ENCODE measurements around the gene PHLDB2.
A peak's percentile ranks its signal among the peaks of the same experiment; 100 is the strongest.

The PHLDB2 gene

DNA sequence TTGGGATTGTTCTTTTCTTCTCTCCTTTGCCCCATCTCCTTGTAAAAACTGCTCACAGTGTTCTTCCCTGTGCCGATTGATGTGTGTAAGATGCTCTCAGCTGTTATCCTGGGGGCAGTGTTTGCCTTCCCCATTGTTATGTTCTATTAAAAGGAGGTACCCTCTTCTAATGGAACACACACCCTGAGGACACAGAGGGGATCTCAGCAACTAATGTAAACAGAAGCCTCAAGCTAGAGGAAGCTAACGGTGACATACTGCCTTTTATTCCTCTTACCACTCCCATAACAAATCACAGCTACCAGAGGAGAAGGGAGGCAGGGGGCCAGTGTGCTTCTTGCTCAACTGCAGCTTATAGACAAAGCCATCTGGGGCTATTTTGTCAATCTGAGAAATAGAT, 141.9 kb downstream of the PHLDB2 start:
- DNase-seq, result no peak

DNA sequence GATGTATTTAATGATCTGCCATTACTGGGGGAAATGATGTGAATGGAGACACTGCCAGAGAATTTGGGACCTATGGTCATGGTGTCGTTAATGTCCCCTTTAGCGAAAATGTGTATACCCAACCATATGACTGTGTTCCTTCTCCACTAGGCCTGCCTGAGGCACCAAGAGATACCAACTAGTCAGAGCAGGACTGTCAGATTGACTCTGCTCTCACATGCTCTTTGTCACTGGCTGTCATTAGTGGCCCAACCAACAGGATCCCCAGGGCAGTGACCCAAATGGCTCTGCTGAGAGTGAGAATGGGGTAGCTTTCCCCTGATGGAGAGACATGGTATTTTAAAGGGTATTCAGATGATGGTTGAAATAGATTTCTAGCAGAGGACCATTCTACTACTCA, 142.5 kb downstream of the PHLDB2 start:
- DNase-seq, result no peak

DNA sequence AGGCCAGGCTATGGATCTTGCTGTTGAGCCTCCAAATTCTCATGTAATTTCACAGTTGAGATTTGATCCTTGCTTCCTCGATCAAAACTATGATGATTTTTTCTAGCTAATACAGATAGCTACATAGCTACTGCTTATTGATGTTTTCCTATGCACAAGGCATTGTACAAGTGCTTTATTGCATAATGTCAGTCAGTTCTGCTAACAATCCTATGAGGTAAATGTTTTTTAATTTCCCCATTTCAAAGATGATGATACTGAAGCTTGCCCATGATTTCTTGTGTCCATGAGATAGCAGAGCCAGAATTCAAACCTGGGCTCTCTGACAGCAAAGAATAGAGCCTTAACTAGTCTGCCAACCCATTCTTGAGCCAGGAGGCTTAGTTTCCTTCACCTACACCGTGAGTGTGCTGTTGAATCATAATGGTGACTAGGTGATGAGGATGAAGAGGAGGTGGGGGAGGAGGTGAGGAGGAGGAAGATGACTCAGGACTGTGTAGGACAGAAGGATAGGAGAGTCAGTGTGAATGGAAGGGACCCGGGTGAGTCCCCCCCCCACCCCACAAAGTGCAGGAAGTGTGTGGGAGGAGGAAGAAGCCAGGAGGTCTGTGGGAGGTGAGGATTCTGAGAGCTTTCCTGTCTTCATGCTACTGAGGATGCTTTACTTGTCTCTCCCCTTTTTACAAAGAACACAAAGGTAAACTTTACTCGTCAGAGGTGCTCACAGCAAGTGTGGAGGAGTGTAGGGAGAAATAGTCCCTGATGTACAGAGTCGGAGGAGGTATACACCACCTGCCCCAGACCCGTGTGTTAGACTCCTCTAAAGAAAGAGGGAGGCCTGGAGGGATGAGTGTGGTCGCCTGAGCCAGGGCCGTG, 143.3 kb downstream of the PHLDB2 start:
- no peak for DNase-seq

DNA sequence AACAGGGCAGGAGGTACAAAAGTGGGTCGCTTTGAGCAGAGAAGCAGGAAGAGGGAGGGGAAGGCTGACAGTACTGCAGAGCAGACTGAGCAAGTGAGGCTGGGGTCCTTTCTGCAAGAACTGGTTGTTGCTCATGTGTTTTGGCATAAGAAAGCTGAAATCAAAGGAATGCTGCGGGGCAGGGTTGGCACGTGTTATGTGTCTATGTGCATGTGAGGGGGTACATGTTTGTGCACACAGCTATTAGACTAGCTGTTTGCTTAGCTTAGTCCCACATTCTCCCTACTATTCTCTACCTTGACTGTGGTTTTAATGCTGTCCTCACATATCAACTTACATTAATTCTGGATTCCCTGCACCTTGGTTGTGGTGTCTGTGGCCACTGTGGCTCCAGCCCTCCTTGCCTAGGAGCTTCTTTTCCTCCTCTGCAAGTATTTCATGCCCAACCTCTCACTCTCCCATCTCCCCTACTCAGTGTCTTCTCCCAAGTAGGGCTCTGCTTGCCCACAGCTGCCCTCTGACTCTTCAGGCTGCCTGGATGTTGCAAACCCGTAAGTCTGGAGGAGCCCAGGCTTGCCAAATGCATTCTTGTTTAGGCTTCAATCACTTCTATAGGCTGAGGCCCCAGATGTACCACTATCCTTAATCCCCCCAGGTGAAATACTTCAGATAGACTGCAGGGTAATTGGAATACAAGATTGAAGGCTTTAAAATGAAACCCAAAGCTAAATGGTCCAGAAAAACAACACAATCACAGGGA, 144.4 kb downstream of the PHLDB2 start:
- DNase-seq, result no peak

DNA sequence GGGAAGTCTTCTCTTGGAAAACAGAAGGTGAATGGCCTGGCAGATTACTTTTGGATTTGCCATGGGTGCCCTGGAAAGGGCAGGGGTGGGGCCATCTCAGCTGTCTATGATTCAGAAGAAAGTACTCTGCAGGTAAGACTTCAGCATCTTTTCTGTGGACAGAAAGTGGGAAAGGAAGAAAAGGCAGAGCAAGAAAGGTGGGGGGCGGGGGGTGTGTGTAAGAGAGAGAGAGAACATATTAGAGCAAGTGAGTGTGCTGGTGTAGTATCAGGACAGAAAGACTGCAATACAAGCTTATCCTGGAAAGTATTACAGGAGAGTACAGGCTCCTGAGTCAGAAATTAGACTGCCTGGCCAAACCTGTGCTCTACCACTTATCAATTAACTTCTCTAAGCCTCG, 145.1 kb downstream of the PHLDB2 start:
- DNase-seq, result no peak

DNA sequence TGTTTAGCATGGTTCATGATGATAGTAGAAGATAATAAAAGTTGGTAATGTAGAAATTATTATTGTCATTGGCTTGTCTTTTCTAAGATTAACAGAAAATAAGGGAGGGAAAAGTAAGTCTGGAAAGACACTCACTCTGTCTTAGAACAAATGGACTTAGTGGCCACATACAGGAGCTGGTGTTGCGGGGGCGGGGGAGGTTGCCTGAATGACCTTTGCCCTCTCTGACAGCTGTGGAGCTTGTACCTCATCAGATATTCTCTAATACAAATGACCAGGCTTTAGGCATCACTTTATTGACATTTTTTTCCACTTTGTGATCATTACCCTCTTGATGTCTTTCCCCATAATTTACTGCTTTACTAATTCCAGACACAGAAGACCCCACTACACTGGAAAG, 145.6 kb downstream of the PHLDB2 start:
- DNase-seq, result no peak

DNA sequence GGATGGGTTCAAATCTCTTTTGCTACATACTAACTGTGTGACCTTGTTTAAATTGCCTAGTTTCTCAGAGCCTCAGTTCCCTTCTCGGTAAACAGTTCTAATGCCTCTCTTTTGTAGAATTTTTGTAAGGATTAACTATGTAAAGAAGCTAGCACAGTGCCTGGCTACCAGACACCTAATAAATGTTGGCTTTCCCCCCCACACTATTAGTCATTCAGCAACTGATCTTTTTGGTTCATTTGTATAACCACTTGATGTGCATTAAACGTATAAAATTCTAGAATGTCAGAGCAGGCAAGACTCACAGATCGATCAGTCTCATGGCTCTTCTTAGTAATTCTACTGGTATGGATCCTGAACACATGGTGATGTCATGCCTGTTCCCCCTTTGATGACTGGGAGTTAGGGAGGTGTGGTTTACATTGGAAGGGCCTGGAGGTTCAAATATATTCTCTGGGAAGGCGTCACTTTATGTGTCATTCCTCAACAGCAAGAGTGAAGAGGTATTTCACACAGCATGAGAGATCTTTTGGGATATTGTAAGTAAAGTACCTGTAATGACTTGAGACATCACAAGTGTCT, 146.1 kb downstream of the PHLDB2 start:
- peak; percentile 37 for DNase-seq

DNA sequence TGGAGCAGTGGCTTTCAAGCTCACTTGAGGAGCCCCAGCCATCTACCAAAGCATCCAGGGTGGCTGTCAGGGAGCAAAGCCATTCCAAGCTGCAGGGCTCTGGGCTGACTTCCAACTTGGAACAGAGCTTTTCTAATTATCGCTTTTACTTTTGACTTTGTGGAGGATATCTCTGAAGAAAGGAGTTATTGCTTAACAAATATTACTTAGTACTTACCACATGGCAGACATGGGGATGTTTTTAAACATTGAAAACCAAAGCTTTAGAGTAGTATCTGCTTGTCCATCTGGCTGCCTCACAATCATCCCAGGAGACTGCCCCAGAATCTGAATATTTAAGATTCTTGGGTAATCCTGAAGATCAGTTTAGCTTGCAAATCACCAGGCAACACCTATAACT, 148.6 kb downstream of the PHLDB2 start:
- DNase-seq, result no peak

DNA sequence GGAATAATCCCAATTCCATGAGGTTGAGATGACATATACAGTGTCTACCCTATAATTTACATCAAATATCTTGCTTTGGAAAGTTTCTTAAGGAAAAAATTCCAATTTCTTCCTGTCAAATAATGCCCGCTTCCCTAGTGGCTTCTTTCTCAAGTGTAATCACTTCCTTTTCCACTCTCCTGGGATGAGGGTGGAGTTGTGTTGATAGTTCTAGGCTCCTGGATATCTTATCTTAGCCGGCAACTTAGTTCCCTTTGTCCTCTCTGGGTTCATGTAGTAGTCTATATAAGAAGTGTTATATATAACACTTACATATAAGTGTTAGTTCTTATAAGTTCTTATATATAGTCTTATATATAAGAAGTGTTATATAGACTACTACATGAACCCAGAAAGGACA, 150.6 kb downstream of the PHLDB2 start:
- DNase-seq, result no peak

DNA sequence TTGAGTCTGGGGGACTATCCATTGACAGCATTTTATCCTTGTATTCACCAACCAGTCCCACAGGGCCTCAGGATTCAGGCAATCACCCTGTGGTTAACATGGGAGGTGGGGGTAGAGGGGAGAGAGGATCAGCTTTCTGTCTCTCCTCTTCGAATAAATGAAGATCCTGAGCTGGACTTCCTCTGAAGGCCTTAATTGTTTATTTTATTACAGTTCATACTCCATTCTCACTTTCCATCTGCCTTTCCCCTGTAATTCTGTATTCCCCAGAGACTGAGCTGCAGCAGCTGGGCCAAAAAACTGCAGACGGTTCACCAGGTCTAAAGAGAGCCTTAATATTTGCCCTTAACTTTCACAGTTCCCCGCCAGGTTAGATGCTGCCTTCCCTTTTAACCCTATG, 151.6 kb downstream of the PHLDB2 start:
- DNase-seq, result no peak

DNA sequence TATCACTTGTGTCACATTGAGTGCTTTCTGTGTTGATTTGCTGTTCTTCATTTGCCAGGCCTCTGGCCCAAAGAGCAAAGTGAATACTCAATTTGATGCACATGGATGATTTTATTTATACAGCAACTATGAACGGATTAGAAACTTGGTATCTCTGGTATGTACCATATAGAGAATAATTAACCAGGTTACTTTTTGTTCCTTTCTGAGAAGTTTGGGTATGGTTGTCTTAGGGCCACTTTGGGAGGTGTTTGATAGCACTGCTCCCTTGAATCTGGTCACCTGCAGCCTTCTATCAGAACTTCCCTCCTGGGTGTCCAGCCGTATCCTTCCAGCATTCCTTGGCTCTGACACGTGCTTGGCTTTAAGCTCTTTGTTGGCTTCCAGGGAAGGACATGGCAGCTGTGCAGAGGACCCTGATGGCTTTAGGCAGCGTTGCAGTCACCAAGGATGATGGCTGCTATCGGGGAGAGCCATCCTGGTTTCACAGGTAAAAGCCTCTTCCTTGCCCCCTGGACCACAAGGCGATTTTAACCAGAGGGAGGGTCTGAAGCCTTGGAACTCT, 152.4 kb downstream of the PHLDB2 start:
- no peak for DNase-seq

DNA sequence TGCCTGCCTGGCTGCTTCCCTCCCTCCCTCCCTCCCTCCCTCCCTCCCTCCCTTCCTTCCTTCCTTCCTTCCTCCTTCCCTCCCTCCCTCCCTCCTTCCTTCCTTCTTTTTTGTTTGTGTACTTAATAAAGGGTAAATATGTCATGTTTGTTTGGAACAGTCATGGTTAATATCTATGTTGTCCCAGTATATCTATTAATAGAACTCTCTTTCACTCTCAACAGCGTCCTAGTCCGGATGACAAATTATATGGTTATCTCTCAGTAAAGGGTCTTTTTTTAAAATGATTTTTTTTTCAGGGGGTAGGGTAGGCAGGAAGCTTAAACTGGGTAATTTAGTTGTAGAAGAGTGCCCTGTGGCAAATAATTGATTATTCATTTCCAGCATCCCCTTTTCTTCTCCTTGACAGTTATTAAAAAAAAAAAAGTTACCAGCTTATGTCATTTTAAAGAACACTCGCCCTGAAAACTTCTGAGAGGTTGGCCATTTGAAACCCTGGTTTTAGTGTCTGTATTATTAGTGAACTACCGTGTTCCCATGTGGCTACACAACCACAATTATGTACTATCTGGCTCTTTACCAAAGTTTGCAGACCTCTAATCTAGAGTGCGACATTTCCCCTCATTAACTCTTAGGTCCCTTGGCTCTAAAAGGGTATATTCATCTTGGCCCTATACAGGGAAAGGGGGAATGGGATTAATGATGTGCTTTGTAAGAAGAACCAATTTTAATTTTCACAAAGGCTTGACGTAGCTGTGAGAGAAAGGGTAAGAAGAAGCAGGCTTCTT, 153.3 kb downstream of the PHLDB2 start:
- no peak for DNase-seq

DNA sequence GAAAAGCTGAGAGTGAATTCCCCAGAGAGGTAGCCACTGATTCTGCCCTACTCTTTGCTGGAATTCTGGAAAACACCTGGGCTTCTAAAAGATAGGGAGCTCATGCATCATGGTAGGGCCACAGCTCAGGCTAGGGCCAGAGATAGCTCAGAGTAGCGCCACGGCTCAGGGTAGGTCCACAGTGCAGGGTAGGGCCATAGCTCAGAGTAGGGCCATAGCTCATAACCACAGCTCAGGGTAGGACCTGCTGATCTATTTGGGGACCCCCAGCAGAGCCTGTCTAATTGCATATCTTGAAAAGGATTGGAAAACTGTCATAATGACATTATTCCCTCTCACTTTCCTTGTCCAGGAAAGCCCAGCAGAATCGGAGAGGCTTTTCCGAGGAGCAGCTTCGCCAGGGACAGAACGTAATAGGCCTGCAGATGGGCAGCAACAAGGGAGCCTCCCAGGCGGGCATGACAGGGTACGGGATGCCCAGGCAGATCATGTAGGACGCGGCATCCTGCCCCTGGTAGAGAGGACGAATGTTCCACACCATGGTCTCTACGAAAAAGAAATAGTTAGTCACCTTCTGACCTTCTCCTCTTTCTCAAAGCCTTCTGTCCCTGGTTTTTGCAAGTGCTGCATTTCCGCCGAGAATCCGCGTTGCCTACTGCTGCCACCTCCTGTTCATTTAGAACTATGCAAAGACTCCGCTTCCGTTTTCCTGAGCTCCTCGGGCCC, 154.2 kb downstream of the PHLDB2 start:
- DNase-seq, result peak; percentile 78

DNA sequence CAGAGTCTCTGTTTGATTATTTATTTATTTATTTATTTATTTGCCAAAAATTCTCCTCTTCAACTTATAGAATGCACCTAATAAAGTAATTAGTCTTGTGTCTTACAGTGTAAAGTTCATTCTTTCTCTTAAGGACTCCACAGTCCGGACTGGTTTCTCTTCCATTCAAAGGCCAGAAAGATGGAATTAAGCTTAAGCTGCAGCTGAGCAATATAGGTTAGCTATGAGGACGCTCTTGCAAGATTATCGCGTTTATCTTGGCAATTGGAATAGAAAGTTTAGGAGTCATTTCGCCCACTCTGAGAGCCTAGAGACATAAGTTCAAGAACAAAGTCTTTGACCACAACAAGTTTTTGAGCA, 154.7 kb downstream of the PHLDB2 start:
- no peak for DNase-seq

DNA sequence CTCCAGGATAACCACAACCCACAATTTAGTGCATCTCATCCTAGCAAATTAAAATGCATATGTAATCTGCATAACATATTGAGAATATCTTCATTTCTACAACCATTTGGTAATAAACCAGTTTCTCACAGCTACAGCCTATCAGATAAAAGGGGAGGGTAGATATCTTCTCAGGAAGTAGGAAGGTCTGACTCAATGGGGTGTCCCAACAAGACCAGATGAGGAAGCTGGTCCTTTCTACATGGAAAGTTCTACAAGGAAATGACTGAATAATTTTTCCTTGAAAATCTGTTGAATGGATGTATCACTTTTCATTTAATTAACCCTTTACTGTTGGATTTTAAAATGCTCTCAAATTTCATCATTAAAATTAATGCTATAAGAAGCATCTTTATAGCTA, 158.0 kb downstream of the PHLDB2 start:
- DNase-seq, result no peak

DNA sequence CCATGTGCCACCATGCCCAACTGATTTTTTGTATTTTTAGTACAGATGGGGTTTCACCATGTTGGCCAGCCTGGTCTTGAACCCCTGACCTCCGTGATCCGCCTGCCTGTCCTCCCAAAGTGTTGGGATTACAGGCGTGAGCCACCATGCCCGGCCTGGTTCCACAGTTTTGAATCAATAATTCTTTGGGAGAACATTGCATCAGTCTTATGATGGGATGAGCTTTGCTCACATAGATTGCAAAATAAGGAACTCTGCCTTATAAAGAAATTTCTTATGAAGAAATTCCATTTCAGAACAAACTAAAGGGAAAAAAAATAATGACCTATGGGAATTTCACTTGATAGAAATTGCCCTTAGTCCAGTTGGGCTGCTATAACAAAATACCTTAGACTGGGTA, 159.6 kb downstream of the PHLDB2 start:
- DNase-seq, result no peak

DNA sequence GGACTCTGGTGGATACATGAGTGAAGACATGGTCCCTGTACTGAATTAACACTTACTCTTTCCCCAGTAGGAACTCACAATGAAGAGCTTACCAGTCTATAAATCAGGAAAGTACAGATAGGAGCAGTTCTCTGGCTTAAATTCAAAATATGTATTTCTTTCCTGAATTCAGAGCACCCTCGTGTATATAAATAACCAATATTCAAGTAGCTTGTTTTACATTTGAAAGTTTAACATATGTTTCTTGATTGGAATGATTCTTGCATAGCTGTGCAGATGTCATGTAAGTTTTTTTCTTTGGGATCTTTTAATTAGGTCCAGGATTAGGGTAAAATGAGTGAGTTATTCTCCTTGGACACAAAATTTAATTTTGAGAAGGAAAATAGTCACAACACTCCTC, 160.7 kb downstream of the PHLDB2 start:
- DNase-seq, result no peak

DNA sequence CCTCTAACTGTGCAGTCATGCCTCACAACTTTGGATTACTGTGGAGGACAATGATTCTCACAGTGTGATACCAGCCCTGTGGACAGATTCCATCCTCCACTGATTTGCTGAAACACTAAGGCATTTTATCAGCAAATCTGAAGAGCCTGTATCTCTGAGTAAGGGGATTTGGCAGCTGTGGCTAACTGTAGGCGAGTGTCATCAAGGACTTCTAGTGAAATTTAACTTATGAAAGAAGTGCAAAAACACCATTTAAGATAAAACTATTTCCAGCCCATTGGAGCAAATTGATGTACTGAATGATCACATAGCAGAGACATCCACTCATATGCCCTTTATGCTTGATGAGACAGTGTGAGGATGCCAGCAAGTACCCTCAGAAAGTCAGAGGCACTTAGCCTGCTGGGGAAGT, 161.6 kb downstream of the PHLDB2 start:
- DNase-seq, result no peak

All from fibroblast of skin of back (primary cell).